HL-60/S4 (cell line): ENCODE data around the gene PTPRA.
"Not testable (repeated sequence)": the region's sequence is repeated elsewhere in the genome, so short reads cannot be mapped to it uniquely, and the experiment has no call there.

Experiments
- in situ Hi-C: fragments of 300-500 bp; cut with MboI; formaldehyde crosslinking; loops from 2 replicates; pipeline ENCODE4 v1.14.3; 2022; ENCODE audit warnings: low sequenced_read_pairs

Gene PTPRA

DNA sequence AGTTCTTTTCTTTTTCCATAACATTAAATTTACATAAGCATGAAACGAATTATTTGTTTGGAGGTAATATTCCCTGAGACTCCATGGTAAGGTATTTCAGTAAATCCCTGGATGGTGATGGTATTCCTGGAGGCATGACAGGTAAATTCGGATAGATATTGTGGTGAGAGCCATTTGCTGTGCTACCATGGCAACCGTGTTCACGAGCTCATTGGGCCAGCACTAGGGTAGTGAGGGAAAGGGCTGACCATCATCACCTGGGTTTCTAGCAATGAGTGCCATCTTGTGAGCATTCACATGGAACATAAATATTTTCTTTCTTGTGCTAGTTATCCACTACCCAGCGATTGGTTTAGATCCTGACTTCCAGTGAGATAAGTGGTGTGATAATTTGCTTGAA, 118.3 kb downstream of the PTPRA start:
- in situ Hi-C loops: no loop called here

DNA sequence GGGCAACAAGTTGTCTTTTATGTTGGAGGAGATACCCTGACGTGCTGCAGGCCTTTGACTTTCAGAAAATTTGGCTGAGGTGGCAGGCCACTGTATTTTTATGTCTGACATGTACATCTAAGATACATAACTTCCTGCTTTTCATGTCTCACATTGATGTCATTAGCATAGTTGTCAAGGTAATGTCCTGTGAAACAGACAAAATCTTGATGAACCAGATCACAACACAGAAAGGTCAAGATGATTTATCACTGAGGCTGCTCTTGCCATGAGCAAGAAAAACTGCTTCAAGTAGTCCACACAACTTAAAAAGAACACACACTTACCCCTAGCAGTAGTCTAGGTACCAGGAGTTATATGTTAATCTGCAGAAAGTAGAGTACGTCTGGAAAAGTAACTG, 120.0 kb downstream of the PTPRA start:
- in situ Hi-C loops: no loop called here

DNA sequence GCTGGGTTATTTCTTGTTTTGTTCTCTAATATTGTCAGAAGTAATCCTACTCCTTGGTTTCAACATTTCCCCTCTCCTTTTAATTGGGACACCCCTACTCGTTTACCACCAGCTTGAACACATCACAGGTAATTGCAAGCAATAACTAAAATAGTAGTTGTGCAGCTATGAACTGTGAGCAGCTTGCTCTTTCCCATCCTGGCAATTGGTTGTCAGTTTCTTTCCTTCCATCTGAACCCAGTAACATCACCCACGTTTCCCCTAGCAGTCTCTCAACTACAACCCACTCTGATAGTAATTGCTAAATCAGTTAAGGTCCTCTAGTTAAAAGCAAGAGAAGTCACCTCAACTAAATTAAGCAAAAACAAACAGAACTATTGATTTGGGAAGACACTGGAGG, 122.5 kb downstream of the PTPRA start:
- in situ Hi-C loops: no loop called here

DNA sequence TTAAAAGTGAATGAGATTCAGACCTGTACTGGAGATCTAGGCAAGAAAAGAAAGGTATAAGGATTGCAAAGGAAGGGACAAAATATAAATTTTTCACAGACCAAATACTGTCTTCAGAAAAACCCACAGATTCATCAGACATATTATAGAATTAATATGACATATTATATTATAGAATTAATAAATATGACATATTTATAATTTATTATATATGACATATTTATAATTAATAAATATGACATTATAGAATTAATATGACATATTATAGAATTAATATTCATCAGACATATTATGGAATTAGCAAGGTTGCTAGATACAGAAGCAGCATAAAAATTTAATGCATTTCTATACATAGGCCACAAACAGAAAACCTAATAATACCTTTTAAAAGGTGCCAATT, 125.4 kb downstream of the PTPRA start:
- in situ Hi-C loops: no loop called here

DNA sequence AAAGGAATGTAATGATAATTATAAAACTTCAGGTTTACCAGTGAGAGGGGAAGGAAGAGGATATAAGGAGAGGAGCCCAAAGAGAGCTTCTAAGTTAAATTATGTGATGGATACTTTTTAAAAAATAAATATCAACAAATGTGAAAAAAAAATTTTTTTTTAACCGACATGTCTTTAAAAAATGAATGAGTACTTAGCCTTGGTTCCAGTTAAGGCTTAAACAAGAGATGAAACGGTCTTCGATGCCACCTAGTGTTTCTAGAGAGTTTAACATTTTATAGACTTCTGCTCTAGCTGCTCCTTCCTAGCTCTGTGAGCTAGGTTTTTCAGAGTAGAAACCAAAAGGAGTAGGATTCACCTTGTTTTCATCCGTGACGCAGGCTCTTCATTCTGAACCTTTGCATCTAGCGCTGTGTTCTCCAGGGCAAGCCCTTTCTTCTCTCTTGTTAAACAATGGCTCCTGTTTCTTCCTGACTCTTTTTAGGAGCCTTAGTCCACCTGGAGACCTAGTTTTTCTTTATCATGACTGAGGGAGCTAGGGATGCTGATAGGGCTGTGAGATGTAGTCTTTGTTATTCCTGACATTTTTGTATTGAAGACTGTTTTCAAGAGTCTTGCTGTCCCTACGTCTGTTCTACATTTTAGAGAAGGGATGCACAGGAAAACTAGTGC, 127.7 kb downstream of the PTPRA start:
- in situ Hi-C loops: no loop called here

DNA sequence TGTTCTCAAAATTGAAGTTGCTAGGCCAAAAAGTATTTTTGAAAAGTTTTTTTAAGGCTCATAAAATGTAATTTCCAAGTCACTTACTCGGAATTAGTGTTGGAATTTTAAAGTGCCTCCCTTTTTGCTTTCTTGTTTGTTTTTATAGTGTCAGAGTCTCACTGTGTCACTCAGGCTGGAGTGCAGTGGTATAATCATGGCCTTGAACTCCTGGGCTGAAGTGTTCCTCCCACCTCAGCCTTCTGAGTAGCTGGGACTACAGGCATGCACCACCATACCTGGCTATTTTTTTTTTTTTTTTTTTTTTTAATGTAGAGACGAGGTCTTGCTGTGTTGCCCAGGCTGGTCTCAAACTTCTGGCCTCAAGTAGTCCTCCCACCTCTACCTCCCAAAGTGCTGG, 130.1 kb downstream of the PTPRA start:
- in situ Hi-C loops: no loop called here

DNA sequence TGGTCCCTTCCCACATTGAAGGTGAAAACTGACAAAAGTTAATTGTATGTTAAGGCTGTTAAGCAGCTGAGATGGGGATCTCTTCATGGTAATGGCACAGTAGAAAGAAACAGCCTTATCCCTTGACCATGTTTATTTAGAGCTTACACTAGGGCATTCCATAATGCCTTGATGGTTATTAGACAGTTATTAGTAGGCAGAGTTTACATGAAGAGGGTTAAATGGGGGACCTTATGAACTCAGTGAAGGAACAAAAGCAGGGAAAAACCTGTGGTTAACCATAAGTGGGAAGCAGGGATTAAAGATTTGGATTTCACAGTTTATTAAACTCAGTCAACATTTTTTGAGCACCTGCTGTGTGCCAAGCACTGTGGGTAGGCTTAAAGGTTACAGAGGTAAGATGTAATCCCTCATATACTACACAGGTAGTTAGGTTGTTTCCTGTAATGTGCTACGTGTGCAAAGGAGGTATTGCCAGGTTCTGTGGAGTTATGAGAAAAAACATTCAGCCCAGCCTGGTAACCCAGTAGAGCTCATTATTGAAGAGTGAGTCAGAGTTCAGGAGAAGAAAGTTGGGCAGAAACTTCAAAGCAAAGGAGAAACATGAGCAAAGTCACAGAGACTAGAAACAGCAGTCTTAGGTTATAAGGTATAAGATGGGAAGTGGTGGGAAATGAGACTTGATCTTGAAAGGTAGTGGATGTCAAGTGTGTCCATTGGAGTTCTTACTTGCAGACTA, 137.9 kb downstream of the PTPRA start:
- in situ Hi-C loops: no loop called here

DNA sequence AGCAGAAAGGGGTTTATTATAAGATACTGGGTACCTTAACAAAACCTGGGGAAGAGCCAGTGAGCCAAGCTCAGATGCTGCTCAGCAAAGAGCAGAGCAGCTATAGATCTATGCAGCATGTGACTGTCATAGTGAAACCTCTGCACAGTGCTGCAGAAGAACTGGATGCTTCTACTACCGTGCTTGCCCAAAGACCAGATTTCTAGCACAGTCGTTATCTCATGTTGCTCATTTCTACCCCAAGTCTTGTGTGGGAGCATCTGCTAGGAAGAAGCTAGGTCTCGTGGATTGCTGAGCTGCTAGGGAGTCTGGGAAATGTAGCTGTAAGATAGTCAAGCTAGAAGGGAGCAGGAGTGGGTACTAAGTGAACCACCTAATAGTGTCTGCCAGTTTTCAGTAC, 138.5 kb downstream of the PTPRA start:
- in situ Hi-C loops: no loop called here

DNA sequence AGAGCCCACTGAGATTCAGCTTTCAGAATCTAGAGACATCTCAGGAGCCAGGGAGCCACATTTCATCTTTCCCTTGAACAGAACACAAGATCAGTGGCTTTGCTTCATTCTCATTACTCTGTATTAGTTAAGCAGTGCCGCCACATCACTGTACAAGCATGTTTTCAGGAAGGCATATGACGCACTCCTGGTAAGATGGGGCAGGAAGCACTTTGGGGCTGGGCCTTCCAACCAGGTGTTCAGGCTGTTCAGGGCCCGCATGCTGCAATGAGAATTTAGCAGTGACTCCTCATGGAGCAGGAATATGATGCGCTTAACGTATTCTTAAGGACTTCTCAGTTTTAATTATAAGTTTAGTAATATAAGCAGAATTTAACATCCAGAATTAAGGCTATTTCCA, 140.5 kb downstream of the PTPRA start:
- in situ Hi-C loops: no loop called here

DNA sequence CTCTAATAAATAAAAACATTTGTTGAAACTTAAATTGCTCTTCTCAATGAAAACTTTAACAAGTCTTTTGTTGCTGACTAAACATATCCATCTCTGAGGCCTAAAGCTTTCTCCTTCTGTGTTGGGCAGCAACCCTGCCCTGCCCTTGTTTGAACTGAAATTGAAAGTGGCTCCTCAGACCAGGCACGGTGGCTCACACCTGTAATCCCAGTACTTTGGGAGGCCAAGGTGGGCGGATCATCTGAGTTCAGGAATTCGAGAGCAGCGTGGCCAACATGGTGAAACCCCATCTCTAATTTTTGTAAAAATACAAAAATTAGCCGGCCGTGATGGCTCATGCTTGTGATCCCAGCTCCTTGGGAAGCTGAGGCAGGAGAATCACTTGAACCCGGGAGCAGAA, 140.9 kb downstream of the PTPRA start:
- in situ Hi-C loops: no loop called here

DNA sequence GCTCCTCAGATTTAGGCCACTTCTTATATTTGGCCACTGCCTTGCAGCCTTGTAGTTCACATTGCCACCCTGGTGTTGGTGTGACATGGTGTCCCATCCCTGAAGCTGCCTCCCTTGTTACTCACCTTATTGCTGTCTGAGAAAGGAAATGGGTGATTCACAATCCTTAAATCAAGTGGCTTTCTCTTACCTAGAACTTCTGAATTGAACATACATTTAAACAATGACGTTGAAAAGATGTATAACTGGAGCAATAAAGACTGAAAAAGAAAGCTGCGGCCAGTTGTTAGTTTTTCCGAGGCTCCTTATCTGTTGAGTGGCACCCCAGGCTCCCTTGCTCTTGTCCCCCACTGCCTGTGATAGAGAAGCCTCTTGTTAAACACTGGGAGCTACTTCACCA, 141.4 kb downstream of the PTPRA start:
- in situ Hi-C loops: no loop called here

DNA sequence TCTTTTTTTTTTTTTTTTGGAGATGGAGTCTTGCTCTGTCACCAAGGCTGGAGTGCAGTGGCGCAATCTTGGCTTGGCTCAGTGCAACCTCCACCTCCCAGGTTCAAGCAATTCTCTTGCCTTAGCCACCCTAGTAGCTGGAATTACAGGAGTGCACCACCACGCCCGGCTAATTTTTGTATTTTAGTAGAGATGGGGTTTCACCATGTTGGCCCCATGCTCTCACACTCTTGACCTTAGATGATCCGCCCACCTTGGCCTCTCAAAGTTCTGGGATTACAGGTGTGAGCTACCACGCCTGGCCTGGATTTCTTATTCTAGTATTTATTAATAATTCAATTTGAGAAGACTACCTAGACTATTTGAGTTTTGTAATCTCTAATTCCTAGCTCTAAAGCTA, 142.0 kb downstream of the PTPRA start:
- in situ Hi-C loops: not testable (repeated sequence)

DNA sequence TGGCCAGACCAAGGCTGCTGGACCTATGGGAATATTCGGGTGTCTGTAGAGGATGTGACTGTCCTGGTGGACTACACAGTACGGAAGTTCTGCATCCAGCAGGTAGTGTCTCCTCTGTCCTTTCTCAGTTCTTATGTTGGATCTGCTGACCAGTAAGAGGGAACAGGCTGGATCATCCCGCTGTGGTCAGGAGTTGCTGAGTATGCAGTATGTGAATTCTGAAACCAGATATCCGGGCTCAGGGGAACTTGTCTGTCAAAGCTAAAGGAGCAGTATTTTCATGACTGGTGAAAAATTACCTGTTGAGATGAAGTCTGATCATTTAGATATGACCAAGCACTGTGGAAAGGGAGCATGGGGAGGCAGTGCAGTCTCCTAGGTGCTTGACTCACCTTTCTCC, 148.0 kb downstream of the PTPRA start:
- in situ Hi-C loops: no loop called here

DNA sequence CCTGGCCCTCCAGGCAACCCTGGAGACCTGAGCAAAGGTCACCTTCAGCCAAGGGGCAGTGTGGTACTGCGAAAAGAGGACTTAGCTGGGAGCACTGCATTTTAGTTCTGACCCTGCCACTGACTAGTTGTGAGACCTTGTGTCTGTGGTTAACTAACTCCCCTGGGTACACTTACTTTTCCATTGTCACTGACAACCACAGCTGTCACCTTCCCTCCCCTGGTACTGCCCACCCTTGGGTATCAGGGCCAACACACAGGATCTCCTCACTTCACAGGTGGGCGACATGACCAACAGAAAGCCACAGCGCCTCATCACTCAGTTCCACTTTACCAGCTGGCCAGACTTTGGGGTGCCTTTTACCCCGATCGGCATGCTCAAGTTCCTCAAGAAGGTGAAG, 148.5 kb downstream of the PTPRA start:
- in situ Hi-C loops: no loop called here

DNA sequence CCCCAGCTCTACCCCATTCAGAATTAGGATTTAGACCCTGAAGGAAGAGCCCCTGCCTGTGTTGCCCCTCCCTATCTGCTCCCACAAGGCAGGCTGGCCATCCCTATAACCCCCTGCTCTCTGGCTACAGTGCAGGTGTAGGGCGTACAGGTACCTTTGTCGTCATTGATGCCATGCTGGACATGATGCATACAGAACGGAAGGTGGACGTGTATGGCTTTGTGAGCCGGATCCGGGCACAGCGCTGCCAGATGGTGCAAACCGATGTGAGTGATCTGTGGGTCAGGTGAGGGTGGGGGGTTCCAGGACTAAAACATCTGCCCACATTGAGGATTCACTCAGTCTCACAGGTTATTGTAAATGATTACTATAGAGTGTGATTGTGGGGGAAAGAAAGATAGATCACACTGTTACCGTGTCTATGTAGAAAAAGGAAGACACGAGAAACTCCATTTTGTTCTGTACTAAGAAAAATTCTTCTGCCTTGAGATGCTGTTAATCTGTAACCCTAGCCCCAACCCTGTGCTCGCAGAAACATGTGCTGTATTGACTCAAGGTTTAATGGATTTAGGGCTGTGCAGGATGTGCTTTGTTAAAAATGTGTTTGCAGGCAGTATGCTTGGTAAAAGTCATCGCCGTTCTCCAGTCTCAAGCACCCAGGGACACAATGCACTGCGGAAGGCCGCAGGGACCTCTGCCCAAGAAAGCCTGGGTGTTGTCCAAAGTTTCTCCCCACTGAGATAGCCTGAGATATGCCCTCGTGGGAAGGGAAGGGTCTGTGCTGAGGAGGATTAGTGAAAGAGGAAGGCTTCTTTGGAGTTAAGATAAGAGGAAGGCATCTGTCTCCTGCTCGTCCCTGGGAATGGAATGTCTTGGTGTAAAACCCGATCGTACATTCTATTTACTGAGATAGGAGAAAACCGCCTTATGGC, 149.5 kb downstream of the PTPRA start:
- in situ Hi-C loops: not testable (repeated sequence)

DNA sequence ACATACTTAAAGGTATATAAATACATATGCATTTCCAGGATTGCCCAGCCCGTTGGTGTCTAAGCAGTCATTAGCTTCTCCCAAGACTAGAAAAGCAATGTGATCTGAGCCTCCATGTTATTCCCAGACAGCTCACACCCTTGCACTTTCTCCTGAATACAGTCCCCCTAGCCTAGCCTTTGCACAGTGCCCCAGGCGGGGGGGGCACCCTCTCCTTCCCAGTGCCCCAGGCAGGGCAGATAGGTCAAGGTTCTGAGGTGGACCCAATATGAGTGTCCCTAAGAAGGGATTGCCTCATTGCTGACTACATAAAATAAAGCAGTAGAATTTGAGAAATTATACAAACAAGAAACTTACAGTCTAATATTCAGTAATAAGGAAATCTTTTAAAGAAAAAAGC, 154.7 kb downstream of the PTPRA start:
- in situ Hi-C loops: no loop called here

DNA sequence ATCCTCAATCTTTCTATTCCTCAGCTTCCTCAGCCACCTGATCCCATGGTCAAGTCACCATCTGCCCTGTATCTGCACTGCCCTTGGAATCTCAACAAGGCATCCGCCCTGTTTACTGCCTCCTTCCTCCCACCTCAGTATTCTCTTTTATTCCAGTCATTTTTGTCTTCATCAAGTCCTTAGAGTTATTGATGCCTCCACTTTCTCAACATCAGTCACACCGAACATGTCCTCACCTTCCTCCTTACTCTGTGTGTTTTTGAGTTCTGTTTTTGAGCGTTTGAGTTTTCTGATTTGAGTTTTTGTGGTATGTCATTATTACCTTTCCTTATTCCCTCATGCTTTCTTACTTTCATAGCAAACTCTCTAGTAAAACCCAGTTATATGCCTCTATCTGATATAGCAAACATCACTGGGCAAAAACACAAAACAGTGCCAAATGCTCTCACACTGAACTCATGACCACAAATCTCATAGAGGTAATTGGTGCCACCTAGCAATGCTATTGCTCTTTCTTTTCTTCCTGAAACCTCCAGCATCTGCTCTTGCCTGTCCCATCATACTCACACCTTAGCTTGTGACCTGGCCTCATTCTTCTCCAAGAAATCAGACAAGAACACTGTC, 158.4 kb downstream of the PTPRA start:
- in situ Hi-C loops: no loop called here

DNA sequence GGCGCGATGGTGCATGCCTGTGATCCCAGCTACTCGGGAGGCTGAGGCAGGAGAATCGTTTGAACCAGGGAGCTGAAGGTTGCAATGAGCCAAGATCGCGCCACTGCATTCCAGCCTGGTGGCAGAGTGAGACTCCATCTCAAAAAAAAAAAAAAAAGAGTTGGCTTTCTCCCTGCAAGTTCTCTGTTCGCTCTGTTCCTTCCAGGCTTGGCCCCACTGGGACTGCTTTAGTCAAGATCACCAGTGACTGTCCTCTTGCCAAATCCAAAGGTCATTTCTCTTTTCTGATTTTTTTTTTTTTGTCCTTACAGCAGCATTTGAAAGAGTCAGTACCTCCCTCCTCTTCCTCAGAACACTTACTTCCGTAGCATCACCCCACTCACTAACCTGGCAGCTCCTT, 159.3 kb downstream of the PTPRA start:
- in situ Hi-C loops: no loop called here

DNA sequence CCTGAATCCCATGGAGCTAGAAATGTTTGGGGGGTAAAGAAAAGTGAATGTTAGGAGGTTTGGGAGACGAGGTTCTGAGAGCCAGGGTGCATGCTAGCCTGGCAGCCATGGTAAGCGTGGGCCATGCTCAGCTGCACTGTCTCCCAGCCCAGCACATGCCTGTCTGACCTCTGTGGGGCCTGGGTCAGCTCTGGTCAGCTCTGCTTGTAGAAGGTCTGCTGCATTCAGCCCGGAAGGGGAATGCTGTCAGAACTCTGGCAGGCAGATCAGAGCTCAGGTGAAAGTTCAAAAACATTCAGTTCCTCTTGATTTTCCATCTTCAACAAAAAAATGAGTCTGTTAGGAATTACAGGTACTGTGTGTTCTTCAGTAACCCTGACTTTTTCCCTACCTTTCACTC, 164.4 kb downstream of the PTPRA start:
- in situ Hi-C loops: no loop called here

DNA sequence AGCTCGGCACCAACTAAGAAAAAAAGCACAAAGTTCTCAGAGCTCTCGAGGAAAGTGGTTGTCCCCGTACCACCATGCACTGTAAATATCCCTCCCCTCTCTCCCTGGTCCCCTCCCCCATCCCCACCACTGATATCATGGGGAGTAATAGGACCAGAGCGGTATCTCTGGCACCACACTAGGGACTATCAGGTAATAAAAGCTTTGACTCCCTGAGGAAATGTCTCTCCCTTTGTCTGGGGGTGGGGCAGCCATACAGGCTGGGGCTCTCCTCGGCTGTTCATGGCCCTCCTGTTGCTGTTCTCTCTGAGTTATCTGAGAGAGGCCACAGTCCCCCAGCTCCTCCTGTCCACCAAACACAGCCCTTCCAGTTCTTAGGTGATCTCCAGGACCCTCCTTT, 165.2 kb downstream of the PTPRA start:
- in situ Hi-C loops: no loop called here

DNA sequence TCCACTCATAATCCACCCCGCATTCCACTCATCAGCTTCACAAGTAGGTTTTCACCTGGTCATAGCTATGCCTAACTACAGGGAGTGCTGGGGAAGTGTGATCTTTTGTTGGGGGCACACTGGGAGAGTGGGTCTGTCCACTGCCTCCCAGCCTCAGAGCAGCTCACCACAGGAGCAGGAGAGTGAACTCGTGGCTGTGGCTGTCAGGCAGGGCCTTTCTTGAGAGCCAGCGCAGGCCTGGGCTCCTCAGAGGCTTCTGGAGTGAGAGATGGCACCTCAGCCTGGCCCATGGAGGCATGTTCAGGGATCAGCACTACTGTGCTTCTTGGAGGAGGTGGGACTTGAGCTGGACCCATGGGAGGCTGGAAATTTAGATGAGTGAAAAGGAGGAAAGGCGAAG, 166.1 kb downstream of the PTPRA start:
- in situ Hi-C loops: no loop called here
